Inflammatory macrophage treated with lipopolysaccharide for 4 hours (primary cell): ENCODE results near the gene DPM3.
A peak's percentile ranks its signal among the peaks of the same experiment; 100 is the strongest.
"Not testable (repeated sequence)": the region's sequence is repeated elsewhere in the genome, so short reads cannot be mapped to it uniquely, and the experiment has no call there.

ENCODE experiments used
- DNase-seq: peaks from one replicate; pipeline ENCODE4 v3.0.0-alpha.2; 2020

DPM3 gene

DNA sequence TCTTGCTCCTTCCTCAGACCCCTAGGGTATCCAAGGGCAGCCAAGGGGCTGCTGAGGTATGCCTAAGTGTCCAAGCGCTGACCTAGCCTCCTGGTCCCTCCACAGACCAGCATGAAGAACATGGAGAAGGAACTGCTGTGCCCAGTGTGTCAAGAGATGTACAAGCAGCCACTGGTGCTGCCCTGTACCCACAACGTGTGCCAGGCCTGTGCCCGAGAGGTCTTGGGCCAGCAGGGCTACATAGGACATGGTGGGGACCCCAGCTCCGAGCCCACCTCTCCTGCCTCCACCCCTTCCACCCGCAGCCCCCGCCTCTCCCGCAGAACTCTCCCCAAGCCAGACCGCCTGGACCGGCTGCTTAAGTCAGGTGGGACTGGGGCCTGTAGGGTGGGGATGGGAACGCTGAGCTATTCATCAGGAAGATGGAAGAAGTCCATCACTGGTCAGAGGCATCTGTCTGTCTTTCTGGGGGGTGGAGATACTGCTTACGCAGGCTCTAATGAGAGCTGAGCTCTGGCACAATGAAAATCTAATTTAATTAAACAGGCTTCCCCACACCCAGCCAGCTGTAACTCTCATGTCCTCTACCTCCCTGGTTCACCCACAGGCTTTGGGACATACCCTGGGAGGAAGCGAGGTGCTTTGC, 35.1 kb upstream of the DPM3 start:
- no peak for DNase-seq

GRCh38 chr1:155174324-155175280, 34.3 kb upstream of the DPM3 start:
- DNase-seq = no peak

- DNase-seq = no peak
Measured at GRCh38 chr1:155173478-155174323, 33.4 kb upstream of the DPM3 start, which contains the start of gene TRIM46. TSS of gene TRIM46 (plus strand) at chr1:155173849. CDS start at chr1:155173967, 118 bp downstream.

GRCh38 chr1:155172732-155173477, 32.6 kb upstream of the DPM3 start, which contains the start of gene KRTCAP2:
TSS of gene KRTCAP2 (minus strand) at chr1:155173304. CDS start at chr1:155173224, 80 bp downstream.
- DNase-seq = peak; percentile 96

GRCh38 chr1:155171836-155172731, 31.8 kb upstream of the DPM3 start:
- no peak for DNase-seq

GRCh38 chr1:155170806-155171205, 30.5 kb upstream of the DPM3 start:
- no peak for DNase-seq

- no peak for DNase-seq
Measured at GRCh38 chr1:155170101-155170785, 29.9 kb upstream of the DPM3 start.

DNA sequence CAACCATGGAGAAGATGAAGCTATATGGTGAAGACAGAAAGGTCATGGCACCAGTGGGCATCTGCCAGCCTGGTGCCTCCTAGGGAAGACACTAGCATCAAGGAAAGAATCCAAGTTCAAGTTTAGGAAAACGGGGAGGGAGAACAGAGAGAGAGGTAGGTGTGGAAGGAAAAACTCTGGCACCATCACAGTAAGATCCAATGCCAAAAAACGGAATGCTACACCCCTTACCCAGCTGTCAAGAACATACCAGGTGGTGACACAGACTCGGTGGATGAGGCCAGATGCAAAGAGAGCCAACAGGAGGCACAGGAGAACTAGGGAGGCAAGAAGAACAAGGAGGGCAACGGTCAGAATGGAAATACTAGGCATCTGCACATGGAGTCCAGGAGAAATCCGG, 29.2 kb upstream of the DPM3 start:
- DNase-seq = no peak

GRCh38 chr1:155168456-155169210, 28.3 kb upstream of the DPM3 start:
- DNase-seq = no peak

DNA sequence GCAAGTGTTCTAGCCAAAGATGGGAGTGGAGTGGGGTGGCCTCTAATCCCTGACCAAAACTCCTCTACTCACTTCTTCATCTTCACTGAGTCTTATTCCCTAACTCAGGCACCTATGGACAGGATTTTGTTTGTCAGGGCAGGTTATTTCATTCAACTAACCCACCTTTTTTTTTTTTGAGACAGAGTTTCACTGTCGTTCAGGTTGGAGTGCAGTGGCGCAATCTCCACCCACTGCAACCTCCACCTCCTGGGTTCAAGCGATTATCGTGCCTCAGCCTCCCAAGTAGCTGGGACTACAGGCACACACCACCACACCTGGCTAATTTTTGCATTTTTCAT, 27.7 kb upstream of the DPM3 start:
- DNase-seq = not testable (repeated sequence)

DNA sequence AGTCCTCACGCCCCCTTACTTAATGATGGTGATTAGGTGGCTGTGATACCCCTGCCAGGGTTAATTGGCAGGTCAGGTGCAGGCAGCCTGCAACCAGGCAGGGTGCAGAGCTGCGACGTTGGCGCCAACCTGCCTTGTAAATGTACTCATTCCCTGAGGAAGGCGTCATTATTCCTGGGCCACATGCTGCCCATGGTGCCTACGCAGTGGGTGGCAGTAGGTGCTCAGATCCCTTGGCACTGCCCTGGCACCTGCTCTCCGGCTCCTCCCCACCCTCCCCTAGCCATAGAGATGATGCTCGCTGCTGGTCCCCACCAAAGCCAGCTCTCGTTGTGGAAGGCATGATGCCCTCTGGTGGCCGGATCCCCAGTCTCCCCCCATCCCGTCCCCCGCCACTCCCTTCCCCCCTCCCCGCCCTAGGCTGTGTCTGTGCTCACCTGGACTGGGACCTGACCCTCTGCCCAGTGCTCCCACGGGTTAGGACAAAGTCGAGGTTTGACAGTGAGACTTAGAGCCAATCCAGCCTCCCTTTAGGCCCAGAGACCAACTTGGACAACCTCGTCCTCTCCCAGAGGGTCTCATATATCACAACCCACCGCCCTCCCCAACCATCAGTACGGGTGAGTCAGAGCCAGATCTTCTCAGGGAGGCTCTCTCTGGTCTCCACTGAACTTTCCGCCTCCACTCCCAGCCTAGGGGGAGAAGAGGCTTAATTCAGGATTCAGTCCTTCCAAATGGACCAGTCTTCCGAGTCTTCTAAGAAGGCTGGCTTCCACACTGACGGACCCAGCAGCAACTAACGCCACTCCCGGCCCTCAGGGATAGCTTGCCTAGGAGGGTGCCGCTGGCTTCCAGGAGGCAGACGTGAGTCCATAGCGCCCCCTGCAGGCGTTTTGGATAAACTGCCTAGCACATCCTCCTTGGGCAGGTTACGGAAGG, 27.1 kb upstream of the DPM3 start:
- DNase-seq = peak; percentile 87

DNA sequence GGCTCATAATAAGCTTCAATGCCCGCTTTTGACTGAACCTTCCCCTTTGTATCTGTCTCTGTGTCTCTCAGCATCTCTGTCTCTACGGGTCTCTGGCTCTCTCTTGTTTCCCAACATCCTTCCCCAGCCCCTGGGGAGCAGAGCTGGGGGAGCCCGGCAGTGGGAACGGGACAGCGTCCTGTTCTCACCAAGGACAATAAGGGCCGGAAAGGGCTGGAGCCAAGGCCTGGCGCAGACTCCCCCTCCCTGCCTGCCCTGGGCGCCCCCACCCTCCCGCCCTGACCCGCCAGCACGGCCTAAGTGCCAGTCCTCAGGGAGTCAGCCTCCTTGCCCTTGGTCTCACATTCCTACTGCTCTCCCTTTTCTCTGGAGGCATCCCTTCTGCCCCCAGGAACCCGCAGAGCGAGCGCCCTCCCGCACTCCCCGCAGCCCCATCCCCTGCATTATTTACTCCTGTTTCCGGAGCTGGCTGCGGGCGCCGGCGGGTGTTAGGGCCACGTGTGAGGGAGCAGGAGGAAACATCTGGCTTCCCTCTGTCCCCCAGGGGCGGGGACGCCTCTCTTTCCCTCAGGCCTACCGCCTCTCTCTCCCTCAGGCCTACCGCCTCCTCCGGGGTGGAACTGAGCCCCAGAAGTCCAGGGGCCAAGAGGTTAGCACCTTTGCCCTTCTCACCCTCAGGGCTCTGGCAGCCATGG, 26.3 kb upstream of the DPM3 start:
- no peak for DNase-seq

DNA sequence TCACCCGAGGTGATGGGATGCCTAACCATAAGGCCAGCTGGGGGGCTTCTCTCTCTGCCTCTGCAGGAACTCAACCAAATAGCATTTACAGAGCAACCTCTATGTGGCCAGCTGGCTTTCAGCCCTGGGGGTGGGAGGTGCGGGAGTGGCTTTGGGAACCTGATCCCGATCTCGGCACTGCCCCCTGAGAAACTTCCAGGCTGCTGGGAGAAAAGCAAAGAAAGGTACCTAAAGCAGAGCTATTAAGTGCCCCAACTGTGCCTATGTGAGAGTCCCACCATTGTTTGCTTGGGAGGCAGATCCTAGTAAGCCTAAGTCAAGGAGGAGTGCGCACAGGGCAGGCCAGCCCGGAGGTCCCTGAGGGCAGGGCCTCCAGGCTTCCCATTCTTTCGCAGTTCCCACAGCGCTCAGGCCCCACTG, 25.7 kb upstream of the DPM3 start:
- no peak for DNase-seq

DNA sequence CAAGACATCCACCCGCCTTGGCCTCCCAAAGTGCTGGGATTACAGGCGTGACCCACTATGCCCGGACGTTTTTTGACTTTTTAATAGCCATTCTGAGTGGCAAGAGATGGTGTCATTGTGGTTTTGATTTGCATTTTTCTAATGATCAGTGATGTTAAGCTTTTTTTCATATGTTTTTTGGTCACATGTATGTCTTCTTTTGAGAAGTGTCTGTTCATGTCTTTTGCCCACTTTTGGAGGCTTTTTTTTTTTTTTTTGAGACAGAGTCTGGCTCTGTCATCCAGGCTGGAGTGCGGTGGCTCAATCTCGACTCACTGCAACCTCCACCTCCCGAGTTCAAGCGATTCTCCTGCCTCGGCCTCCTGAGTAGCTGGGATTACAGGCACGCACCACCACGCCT, 24.3 kb upstream of the DPM3 start:
- not testable (repeated sequence) for DNase-seq

DNA sequence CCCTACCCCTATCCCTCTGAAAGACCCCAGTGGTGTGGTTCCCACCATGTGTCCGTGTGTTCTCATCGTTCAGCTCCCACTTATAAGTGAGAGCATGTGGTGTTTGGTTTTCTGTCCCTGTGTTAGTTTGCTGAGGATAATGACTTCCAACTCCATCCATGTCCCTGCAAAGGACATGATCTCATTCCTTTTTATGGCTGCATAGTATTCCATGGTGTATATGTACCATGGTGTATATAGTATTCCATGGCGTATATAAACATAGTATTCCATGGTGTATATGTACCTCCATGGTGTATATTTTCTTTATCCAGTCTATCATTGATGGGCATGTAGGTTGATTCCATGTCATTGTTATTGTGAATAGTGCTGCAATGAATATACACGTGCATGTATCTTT, 23.5 kb upstream of the DPM3 start:
- not testable (repeated sequence) for DNase-seq

DNA sequence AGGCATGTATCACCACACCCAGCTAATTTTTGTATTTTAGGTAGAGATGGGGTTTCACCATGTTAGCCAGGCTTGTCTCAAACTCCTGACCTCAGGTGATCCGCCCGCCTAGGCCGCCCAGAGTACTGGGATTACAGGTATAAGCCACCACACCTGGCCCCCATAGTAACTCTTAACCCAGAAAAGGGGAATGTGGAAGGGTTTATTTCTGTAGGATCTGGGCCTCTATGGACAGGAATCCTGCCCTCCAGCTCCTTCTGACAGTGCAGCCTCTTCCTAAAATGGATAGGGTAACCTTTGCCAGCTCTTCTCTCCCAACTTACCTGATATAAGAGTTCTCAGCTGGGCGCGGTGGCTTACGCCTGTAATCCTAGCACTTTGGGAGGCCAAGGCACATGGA, 22.3 kb upstream of the DPM3 start:
- not testable (repeated sequence) for DNase-seq

DNA sequence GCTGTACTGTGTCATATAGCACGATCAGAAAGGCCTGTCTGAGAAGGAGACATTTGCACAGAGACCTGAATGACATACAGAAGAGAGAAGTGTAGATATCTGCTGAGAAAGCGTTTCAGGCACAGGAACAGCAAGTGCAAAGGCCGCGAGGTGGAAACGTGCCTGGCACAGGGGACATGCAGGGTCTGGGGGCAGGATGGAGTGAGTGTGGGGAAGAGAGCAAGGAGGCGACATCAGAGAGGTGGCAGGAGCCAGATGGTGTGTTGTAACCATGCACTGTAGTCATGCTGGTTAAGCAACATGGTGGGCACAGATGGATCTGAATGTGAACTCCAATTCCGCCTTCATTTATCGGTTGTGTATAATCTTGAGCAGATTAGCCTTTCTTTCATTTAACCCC, 19.8 kb upstream of the DPM3 start:
- no peak for DNase-seq

GRCh38 chr1:155158991-155159390, 18.7 kb upstream of the DPM3 start:
- no peak for DNase-seq
